ENCODE results near the gene CDK8. TPM values are rescaled to one million over a fixed set of nuclear protein-coding genes. Genes with fewer than 3 reads are reported as not detected.

Gene CDK8
- polyA plus RNA-seq, result 3.3 TPM

DNA sequence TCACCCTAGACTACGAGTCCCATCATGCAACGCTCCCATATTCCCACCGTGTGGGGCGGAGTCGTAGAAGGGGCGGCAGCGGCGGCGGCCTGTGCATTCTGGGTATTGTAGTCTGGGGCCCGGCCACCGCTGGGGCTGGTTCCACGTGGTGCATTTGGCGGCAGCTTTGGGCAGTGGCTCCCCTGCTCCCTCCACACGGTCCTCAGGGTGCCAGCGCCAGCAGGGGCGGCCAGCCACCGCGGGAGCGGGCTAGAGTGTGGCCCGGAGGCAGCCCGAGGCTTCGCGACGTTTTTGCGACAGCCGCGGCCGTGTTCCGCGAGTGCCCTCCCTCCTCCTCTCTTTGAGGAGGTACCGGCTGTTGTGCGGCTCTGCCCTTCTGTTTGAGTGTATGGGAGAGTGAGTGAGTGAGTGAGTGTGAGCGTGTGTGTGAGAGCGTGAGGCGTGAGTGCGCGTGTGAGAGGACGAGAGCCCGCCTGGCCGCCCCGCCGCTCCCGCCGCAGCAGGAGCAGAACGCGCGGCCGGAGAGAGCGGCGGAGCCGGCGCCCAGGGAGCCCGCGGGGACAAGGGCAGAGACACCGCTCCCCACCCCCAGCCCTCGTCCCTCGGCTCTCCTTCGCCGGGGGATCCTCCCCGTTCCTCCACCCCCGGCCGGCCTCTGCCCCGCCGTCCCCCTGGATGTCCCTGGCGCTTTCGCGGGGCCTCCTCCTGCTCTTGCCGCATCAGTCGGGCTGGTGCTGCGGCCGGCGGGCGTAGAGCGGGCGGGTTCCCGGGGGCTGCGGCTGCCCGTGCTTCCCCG is at the start of gene CDK8:
Gene CDK8 (plus strand): TSS at position 343 of the 796 bp plus-strand sequence. CDS start 513 bp downstream, outside the sequence.
- Mint-ChIP-seq H3K4me3 (peak within 1 kb of the TSS; percentile 92 to 100 (median 98)), H3K9me3 (no peaks in the 10 kb centered on the region), H3K27me3 (peaks cover 2% of the 10 kb centered on the region), H3K36me3 (peaks cover 1% of the 10 kb centered on the region), H3K27ac (peak within 1 kb of the TSS; percentile 94 to 96 (median 95)), H3K4me1 (peaks cover 26 to 34% (median 27%) of the 10 kb centered on the region in 3 donors)

DNA sequence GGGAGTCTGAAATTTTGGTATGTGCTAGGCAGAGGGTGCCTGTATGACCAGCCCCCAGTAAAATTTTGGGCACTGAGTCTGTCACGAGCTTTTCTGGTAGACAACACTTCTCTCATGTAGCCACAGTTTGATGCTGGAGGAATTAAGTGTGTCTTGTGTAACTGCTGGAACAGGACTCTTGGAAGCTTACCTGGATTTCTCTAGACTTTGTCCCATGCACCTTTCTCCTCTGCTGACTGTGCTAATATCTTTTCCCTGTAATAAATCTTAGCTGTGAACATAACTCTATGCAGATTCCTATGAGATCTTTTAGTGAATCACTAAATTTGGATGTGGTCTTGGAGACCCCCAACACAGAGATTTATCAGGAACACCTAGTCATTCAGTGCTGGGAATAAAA is 45.6 kb upstream of the CDK8 start:
- H3K4me3 Mint-ChIP-seq, result no peak overlapping the region
- peaks cover 8% of the 10 kb centered on the region for H3K36me3 Mint-ChIP-seq
- peaks cover 0 to 5% (median 0%) of the 10 kb centered on the region in 3 donors for H3K4me1 Mint-ChIP-seq
- no peaks in the 10 kb centered on the region for H3K9me3 Mint-ChIP-seq
- H3K27ac Mint-ChIP-seq, result no peak overlapping the region
- H3K27me3 Mint-ChIP-seq, result no peaks in the 10 kb centered on the region

GRCh38 chr13:26213345-26213744 is 40.6 kb upstream of the CDK8 start:
- peak overlapping the region in 1 of 3 donors; percentile 27 for H3K27ac Mint-ChIP-seq
- H3K4me3 Mint-ChIP-seq, result no peak overlapping the region
- peaks cover 14% of the 10 kb centered on the region for H3K36me3 Mint-ChIP-seq
- peaks cover 0 to 5% (median 0%) of the 10 kb centered on the region in 3 donors for H3K4me1 Mint-ChIP-seq
- no peaks in the 10 kb centered on the region for H3K27me3 Mint-ChIP-seq
- H3K9me3 Mint-ChIP-seq, result peaks cover 0 to 2% (median 0%) of the 10 kb centered on the region in 3 donors

DNA sequence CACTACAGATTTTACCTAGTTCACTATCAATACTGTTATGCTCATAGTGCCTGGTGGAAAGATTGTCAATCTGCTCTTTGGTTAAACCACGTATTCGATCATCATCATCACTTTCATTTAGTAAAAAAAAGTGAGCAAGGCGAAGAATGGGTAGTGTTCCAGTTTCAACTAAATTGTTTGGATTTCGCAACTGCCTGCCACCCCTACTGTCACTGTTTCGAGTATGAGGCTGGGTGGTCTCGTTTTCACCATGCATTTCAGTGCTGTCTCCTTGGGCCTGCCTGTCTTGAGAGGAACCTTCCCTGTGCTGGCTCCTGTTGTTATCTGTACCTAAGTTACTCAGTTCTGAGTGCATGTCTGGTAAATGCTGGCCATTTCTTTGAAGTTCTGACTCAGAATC is 39.9 kb upstream of the CDK8 start:
- Mint-ChIP-seq H3K27me3 (no peaks in the 10 kb centered on the region), H3K27ac (peak overlapping the region in 1 of 3 donors; percentile 27), H3K4me1 (peaks cover 0 to 5% (median 0%) of the 10 kb centered on the region in 3 donors), H3K4me3 (no peak overlapping the region), H3K36me3 (peaks cover 14% of the 10 kb centered on the region), H3K9me3 (peaks cover 0 to 2% (median 0%) of the 10 kb centered on the region in 3 donors)

GRCh38 chr13:26216042-26216441 is 37.9 kb upstream of the CDK8 start:
- no peak overlapping the region for H3K4me3 Mint-ChIP-seq
- H3K4me1 Mint-ChIP-seq, result peaks cover 5 to 13% (median 10%) of the 10 kb centered on the region in 3 donors
- peaks cover 10% of the 10 kb centered on the region for H3K36me3 Mint-ChIP-seq
- no peak overlapping the region for H3K27ac Mint-ChIP-seq
- no peaks in the 10 kb centered on the region for H3K27me3 Mint-ChIP-seq
- peaks cover 0 to 2% (median 0%) of the 10 kb centered on the region in 3 donors for H3K9me3 Mint-ChIP-seq

- Mint-ChIP-seq H3K9me3 (peaks cover 0 to 2% (median 0%) of the 10 kb centered on the region in 3 donors), H3K36me3 (peaks cover 10% of the 10 kb centered on the region), H3K4me3 (peak overlapping the region in 1 of 4 donors; percentile 95), H3K27ac (peak overlapping the region in 1 of 3 donors; percentile 73), H3K4me1 (peaks cover 13 to 28% (median 18%) of the 10 kb centered on the region in 3 donors), H3K27me3 (no peaks in the 10 kb centered on the region)
These were observed 34.2 kb upstream of the CDK8 start for GRCh38 chr13:26219726-26220125.

GRCh38 chr13:26220575-26220974 is 33.4 kb upstream of the CDK8 start:
- peak overlapping the region; percentile 52 to 99 (median 96) for H3K4me3 Mint-ChIP-seq
- no peaks in the 10 kb centered on the region for H3K27me3 Mint-ChIP-seq
- peaks cover 8% of the 10 kb centered on the region for H3K36me3 Mint-ChIP-seq
- no peaks in the 10 kb centered on the region for H3K9me3 Mint-ChIP-seq
- H3K4me1 Mint-ChIP-seq, result peaks cover 13 to 28% (median 18%) of the 10 kb centered on the region in 3 donors
- no peak overlapping the region for H3K27ac Mint-ChIP-seq

- H3K4me1 Mint-ChIP-seq, result peaks cover 13 to 28% (median 18%) of the 10 kb centered on the region in 3 donors
- no peaks in the 10 kb centered on the region for H3K9me3 Mint-ChIP-seq
- H3K4me3 Mint-ChIP-seq, result peak overlapping the region; percentile 95 to 100 (median 98)
- H3K36me3 Mint-ChIP-seq, result peaks cover 8% of the 10 kb centered on the region
- H3K27me3 Mint-ChIP-seq, result no peaks in the 10 kb centered on the region
- H3K27ac Mint-ChIP-seq, result peak overlapping the region; percentile 81 to 100 (median 96)
These were observed 32.6 kb upstream of the CDK8 start for GRCh38 chr13:26221399-26221720.

- H3K27me3 Mint-ChIP-seq, result no peaks in the 10 kb centered on the region
- H3K27ac Mint-ChIP-seq, result peak within 1 kb of the TSS; percentile 81 to 100 (median 96)
- H3K4me1 Mint-ChIP-seq, result peaks cover 13 to 28% (median 18%) of the 10 kb centered on the region in 3 donors
- H3K9me3 Mint-ChIP-seq, result no peaks in the 10 kb centered on the region
- H3K4me3 Mint-ChIP-seq, result peak within 1 kb of the TSS; percentile 95 to 100 (median 98)
- H3K36me3 Mint-ChIP-seq, result peaks cover 7% of the 10 kb centered on the region
These were observed 32.0 kb upstream of the CDK8 start, which contains the start of gene RNF6 for GRCh38 chr13:26221721-26222519. Gene RNF6, minus strand, starts transcription at chr13:26222314. Its CDS starts 2,665 bp downstream, at chr13:26219649.

DNA sequence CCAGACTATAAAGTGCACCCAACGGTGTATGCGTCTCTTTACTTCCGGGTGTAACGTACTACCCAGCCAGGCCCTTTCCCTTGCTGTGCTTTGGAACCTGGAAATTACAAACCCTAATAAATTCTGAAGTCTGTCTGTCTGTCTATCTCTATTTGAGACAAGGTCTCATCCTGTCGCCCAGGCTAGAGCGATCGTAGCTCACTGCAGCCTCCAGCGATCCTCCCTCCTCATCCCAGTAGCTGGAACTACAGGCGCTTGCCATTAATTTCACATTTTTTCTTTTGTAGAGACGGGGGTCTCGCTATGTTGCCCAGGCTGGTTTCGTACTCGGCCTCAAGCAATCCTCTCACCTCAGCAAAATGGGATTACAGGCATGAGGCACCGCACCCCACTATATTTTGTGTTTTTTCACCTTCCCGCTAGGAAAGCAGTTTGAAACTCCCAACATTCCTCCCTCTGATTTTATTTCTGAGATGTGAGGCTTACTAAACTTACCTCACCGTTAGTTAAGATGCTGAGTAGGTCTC is 31.3 kb upstream of the CDK8 start:
- Mint-ChIP-seq H3K27ac (peak overlapping the region; percentile 81 to 100 (median 96)), H3K36me3 (peaks cover 5% of the 10 kb centered on the region)

DNA sequence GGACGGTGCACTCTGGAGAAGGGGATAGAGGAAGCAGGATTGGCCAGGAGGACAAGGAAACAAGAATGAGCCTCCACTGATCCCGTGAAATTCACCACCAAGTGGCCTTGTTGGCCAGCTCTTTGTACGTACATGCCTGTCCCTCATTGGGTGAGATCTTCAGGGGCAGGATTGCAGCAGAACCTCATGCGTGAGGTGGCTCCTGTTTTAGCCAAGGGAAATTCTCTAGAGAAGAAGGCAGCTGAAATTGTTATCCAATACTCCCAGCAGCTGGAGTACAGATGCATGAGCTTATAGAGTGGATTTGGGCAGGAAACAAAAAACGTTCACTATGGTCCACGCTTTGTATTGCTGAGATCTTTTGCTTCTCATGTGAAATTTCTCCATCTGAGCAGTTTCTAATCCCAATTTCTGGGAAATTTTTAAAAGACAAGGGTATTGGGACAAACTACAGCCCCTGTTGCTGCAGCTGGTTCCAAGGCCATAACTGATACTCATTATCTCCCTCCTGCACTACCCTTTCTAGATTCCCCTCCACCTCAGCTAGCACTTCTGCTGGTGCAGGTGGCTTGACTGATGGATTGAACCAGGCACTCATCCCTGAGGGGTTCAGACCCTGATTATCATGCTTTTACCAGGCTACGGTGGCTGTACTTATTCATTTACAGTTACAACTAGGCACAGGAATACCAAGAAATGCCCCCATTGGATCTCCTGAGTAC is 27.9 kb upstream of the CDK8 start:
- no peaks in the 10 kb centered on the region for H3K27me3 Mint-ChIP-seq
- no peak overlapping the region for H3K27ac Mint-ChIP-seq

More for the DNA sequence above, 31.3 kb upstream of the CDK8 start:
- Mint-ChIP-seq H3K9me3 (no peaks in the 10 kb centered on the region), H3K27me3 (no peaks in the 10 kb centered on the region), H3K4me3 (peak overlapping the region; percentile 95 to 100 (median 98)), H3K4me1 (peaks cover 13 to 28% (median 18%) of the 10 kb centered on the region in 3 donors)

GRCh38 chr13:26227166-26227971 is 26.6 kb upstream of the CDK8 start:
- peaks cover 5 to 9% (median 8%) of the 10 kb centered on the region in 3 donors for H3K4me1 Mint-ChIP-seq
- no peak overlapping the region for H3K27ac Mint-ChIP-seq
- no peaks in the 10 kb centered on the region for H3K27me3 Mint-ChIP-seq
- peak overlapping the region in 1 of 4 donors; percentile 31 for H3K4me3 Mint-ChIP-seq
- H3K36me3 Mint-ChIP-seq, result peaks cover 5% of the 10 kb centered on the region
- no peaks in the 10 kb centered on the region for H3K9me3 Mint-ChIP-seq

More for the DNA sequence above, 27.9 kb upstream of the CDK8 start:
- H3K4me3 Mint-ChIP-seq, result peak overlapping the region in 1 of 4 donors; percentile 28
- H3K9me3 Mint-ChIP-seq, result no peaks in the 10 kb centered on the region
- H3K4me1 Mint-ChIP-seq, result peaks cover 8 to 15% (median 14%) of the 10 kb centered on the region in 3 donors
- H3K36me3 Mint-ChIP-seq, result peaks cover 5% of the 10 kb centered on the region

- Mint-ChIP-seq H3K27me3 (no peaks in the 10 kb centered on the region), H3K9me3 (no peaks in the 10 kb centered on the region), H3K4me1 (peaks cover 3 to 5% (median 4%) of the 10 kb centered on the region in 3 donors), H3K27ac (no peak overlapping the region), H3K4me3 (no peak overlapping the region), H3K36me3 (peaks cover 5% of the 10 kb centered on the region)
These were observed 25.8 kb upstream of the CDK8 start for GRCh38 chr13:26228096-26228495.

Measured in IgD-negative memory B cell (primary cell).